ENCODE results near the gene P3R3URF.

P3R3URF gene

DNA sequence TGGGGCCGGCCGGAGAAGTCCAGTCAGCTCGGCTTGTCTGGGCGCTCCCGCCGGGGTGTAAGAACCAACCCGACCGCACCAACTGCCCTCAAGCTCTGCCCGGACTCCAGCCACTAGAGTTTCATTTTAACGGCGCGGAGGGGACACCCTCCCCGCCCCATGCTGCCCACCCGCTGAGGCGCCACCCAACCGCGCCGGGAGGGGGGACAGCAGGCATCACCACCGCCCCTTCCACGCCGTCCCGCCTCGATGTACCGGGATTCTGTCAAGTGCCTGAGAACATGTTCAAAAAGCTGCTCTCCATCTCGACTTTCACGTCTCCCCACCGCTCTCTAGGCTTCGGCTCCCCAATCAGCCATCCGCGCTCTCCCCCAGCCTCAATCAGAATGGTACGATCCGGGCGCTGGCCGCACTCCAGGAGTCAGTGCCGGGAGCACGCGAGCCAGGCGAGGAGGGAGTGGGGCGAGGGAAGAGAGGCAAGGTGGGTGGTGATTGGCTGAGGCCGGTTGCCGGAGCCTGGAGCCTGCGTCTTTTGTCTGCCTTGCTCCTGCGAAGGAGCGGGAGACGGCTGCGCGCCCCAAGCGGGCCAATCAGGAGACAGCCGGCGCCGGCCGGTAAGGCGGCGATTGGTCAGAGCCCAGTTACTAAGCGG lies 43.6 kb downstream of the P3R3URF start, which contains the start of gene PIK3R3:
TSS of gene PIK3R3 (minus strand) at position 101 of the 652 bp plus-strand sequence. CDS start 677 bp downstream, outside the sequence.
- peak; percentile 91 for DNase-seq (ENCODE audit: low spot score)

DNA sequence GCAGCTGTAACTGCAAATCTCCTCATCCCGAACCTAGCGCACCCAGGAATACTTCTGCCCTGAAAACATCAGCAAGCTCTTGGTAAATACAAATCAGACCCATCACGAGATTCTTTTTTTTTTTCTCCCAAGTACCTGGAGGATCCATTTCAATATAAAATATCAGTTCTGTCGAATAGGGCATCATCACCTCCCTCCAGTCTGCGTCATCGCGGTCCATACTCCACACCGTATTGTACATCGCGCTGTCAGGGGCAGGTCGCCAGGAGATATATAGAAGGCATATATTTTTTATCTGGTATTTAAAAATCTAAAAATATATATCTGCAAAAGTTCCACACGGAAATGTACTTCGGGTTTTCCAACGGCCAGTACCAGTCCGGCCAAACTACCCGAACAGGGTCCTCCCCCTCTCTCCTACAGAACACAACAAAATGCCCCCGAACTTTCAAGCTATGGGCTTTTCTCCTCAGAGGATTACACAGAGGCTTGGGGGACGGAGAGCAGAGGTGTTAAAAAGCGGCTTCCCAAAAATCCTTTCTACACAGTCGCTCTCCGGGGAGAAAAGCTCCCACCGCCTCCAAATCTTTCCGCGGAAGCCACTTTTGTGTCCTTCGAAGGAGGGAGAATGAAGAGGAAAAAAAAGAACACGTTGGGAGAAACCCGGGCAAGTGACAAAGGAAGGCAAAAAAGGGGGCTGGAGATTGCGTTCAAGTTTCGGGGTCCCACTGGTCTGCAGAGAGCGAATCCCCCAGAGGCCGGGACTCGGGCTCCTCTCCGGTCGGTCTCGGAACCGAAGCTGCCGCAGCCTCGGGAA lies 44.4 kb downstream of the P3R3URF start:
- DNase-seq (ENCODE audit: low spot score) = peak; percentile 7

DNA sequence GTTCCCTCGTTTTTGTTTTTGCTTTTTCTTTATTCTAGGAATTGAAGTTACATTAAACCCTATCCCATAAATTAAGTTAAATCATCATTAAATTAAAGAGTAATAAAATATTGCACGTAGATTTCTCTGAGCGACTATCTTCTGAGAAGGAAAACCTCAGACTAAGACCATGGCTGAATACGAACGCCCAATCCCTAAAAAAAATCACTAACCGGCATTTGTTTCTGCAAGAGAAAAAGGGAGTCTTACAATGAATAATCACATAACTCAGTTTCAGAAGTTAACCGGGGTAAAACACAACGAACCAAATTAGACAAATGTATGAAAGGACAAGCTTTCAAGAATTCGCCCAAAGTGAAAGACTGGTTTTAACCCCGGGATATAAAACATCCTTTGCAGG lies 45.2 kb downstream of the P3R3URF start:
- no peak for DNase-seq (ENCODE audit: low spot score)

DNA sequence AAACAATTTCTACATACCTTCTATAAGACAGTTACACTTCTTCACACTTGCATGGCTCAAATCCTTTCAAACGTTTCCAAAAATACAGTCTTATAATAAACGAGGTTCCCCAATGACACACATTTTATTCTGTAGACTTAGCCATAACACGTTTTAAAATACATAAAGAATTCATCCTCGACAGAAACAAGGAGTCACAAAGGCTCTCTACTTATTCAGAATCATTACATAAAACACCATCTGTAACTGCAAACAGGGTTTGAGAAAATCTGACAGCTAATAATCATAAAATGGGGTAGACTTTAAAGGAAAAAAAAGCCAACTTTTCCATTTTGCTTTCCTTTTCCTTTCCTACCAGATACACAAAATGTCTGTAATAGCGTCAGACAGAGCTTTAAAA lies 45.7 kb downstream of the P3R3URF start:
- DNase-seq (ENCODE audit: low spot score) = no peak

DNA sequence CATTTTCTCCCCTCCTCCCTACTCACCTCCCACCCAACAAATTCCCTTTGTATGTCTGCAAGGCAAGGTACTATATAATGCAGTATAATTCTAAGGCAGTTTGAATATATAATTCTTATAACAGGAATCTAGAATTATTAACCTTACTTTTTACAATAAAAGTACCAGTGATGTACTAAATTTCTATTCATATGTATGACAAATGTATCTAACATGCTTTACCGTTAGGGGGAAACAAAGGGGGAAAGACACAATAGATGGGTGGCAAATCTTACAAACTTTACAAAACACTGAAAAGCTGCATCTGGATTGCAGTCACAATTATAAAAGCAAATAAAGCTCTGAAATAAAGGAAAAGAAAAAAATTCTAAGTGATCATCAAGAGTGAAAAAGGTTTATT lies 46.2 kb downstream of the P3R3URF start:
- no peak for DNase-seq (ENCODE audit: low spot score)

DNA sequence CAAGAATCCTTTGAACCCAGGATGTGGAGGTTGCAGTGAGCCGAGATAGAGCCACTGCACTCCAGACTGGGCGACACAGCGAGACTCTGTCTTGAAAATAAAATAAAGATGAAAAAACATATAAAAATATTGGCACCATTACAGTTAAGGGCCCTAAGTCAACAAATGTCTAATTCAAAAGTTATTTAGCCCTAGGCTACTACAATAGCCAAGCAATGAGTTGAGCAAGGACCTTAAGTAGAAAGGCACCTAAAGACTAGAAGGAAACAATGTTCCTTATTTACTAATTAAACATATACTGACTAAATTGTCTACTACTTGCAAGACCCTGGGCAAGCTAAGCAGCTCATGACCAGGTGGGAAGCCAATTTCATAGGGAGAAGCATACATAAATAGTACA lies 47.9 kb downstream of the P3R3URF start:
- no peak for DNase-seq (ENCODE audit: low spot score)

All from CD4-positive, alpha-beta T cell treated with Interleukin-6 at 100 ng/mL for 8 hours (primary cell).